Common myeloid progenitor, CD34-positive (primary cell): ENCODE results near the gene PTCD3.

ENCODE experiments used
- CTCF ChIA-PET: fragments of 350-600 bp; sonication (Branson Sonifier 250); formaldehyde crosslinking; loops from one replicate; lab custom pipeline; 2021; ENCODE audit warnings: antibody characterized with exemption; lab: Charles Lee
- POLR2A ChIA-PET: fragments of 350-600 bp; sonication (Branson Sonifier 250); formaldehyde crosslinking; loops from one replicate; lab custom pipeline; 2021; ENCODE audit warnings: antibody characterized with exemption; lab: Charles Lee
- DNase-seq, 3 donors: peaks; one replicate each; pipeline versions ENCODE4 v3.0.0 to v3.0.0-alpha.2; 2013
- H3K27ac ChIP-seq, 2 experiments: 1 replicate in 1 of 2; 2 replicates in 1 of 2; pipeline ENCODE4 v1.7.0; 2013; ENCODE audit warnings: inconsistent platforms in 2 of 2, low read length in 2 of 2, mild to moderate bottlenecking in 2 of 2, low read depth in 1 of 2, moderate library complexity in 1 of 2; ENCODE audit not compliant: severe bottlenecking in 2 of 2, insufficient read depth in 1 of 2, poor library complexity in 1 of 2
- H3K27me3 ChIP-seq, 5 experiments: replicated peaks in 2 of 5; 1 replicate in 3 of 5; 2 replicates in 2 of 5; pipeline versions ENCODE4 v1.6.1 to v1.7.0; 2013; ENCODE audit warnings: low read length in 4 of 5, mild to moderate bottlenecking in 2 of 5, moderate library complexity in 2 of 5, inconsistent platforms in 1 of 5; ENCODE audit not compliant: insufficient read depth in 5 of 5, control insufficient read depth in 4 of 5
- H3K36me3 ChIP-seq, 4 experiments: 1 replicate in 2 of 4; 2 replicates in 2 of 4; pipeline versions ENCODE4 v1.6.1 to v1.7.0; 2013; ENCODE audit warnings: low read length in 3 of 4, control low read depth in 1 of 4, mild to moderate bottlenecking in 1 of 4; ENCODE audit not compliant: control insufficient read depth in 4 of 4, insufficient read depth in 4 of 4
- H3K4me1 ChIP-seq, 4 experiments: 1 replicate in 3 of 4; 2 replicates in 1 of 4; pipeline versions ENCODE4 v1.6.1 to v1.7.1; 2013; ENCODE audit warnings: low read length in 3 of 4, mild to moderate bottlenecking in 3 of 4, control low read depth in 1 of 4, inconsistent platforms in 1 of 4, moderate library complexity in 1 of 4; ENCODE audit not compliant: control insufficient read depth in 4 of 4, insufficient read depth in 4 of 4; ENCODE audit errors: control extremely low read depth in 1 of 4
- H3K4me3 ChIP-seq, 7 experiments: 1 replicate in 4 of 7; 2 replicates in 3 of 7; pipeline versions ENCODE4 v1.5.1 to v1.7.0; 2013; ENCODE audit warnings: mild to moderate bottlenecking in 7 of 7, low read length in 6 of 7, moderate library complexity in 6 of 7, inconsistent platforms in 2 of 7, low read depth in 2 of 7, control low read depth in 1 of 7; ENCODE audit not compliant: insufficient read depth in 4 of 7, control insufficient read depth in 1 of 7; ENCODE audit errors: extremely low read depth in 1 of 7
- H3K9me3 ChIP-seq, 5 experiments: 1 replicate in 4 of 5; 2 replicates in 1 of 5; pipeline versions ENCODE4 v1.6.1 to v1.7.1; 2013; ENCODE audit warnings: low read length in 4 of 5, mild to moderate bottlenecking in 2 of 5, inconsistent platforms in 1 of 5, low read depth in 1 of 5, moderate library complexity in 1 of 5; ENCODE audit not compliant: control insufficient read depth in 4 of 5, insufficient read depth in 2 of 5; ENCODE audit errors: control extremely low read depth in 1 of 5
- WGBS: methylation state at CpG from one replicate; pipeline ENCODE4 v1.1.5; 2013; ENCODE audit not compliant: insufficient coverage; 5-methylcytosine and 5-hydroxymethylcytosine counted together

PTCD3 gene

GRCh38 chr2:86097913-86098312, 8.1 kb upstream of the PTCD3 start:
- ChIA-PET CTCF (interaction anchor here (3.9 kb wide), 1 partner anchor 9 kb away, joined by 12 read pairs; no protein-coding TSS in a partner anchor), POLR2A (interaction anchor here (1.1 kb wide), 1 partner anchor 209 kb away, joined by 3 read pairs; no protein-coding TSS in a partner anchor)
- Histone ChIP-seq H3K9me3 (no peaks in the 10 kb centered on the region), H3K27ac (peak overlapping the region in 1 of 2 experiments; percentile 35), H3K36me3 (peaks cover 9 to 69% (median 48%) of the 10 kb centered on the region in 4 experiments), H3K4me3 (no peak overlapping the region), H3K27me3 (no peaks in the 10 kb centered on the region), H3K4me1 (no peaks in the 10 kb centered on the region)
- WGBS: no CpG with 5 or more reads among the region's 1 CpG
- DNase-seq: no peak

GRCh38 chr2:86102157-86102556, 3.9 kb upstream of the PTCD3 start:
- CTCF ChIA-PET: no interaction called here
- no peaks in the 10 kb centered on the region for H3K9me3 ChIP-seq
- peaks cover 11 to 23% (median 19%) of the 10 kb centered on the region in 4 experiments for H3K4me1 ChIP-seq
- POLR2A ChIA-PET: no interaction called here
- H3K27ac ChIP-seq: no peak overlapping the region
- H3K27me3 ChIP-seq: no peaks in the 10 kb centered on the region
- no peak overlapping the region for H3K4me3 ChIP-seq
- DNase-seq: peak in 1 of 3 donors; percentile 14
- H3K36me3 ChIP-seq: peaks cover 9 to 49% (median 33%) of the 10 kb centered on the region in 4 experiments

- peak within 1 kb of the TSS; percentile 97 to 98 for H3K27ac ChIP-seq
- DNase-seq: peak; percentile 93 to 95 (median 95)
- 0% methylated on average over 14 of the region's 38 CpGs for WGBS
- H3K9me3 ChIP-seq: no peaks in the 10 kb centered on the region
- H3K4me3 ChIP-seq: peak within 1 kb of the TSS; percentile 78 to 100 (median 90)
- peaks cover 10 to 47% (median 20%) of the 10 kb centered on the region in 4 experiments for H3K36me3 ChIP-seq
- no peaks in the 10 kb centered on the region for H3K27me3 ChIP-seq
- ChIA-PET POLR2A (interaction anchor here (0.7 to 1.0 kb wide), 2 partner anchors 315 to 336 kb away, joined by 3 to 4 read pairs; partner anchors contain the start of gene KDM3A), CTCF (interaction anchor here (0.9 to 2.0 kb wide), 5 partner anchors 9 to 279 kb away, joined by 3 to 5 read pairs (median 4); no protein-coding TSS in a partner anchor)
- peaks cover 15 to 30% (median 25%) of the 10 kb centered on the region in 4 experiments for H3K4me1 ChIP-seq
These were observed 625 bp upstream of the PTCD3 start, which contains the start of gene POLR1A for GRCh38 chr2:86105252-86105968. POLR1A (minus strand) TSS chr2:86105886; CDS start chr2:86105776, 110 bp downstream.

- ChIA-PET CTCF (interaction anchor here (1.4 to 1.7 kb wide), 3 partner anchors 11 to 280 kb away, joined by 3 to 5 read pairs (median 5); no protein-coding TSS in a partner anchor), POLR2A (no interaction called here)
- Histone ChIP-seq H3K27me3 (no peaks in the 10 kb centered on the region), H3K4me3 (peak overlapping the region in 6 of 7 experiments; percentile 83 to 100 (median 93)), H3K27ac (peak overlapping the region; percentile 97 to 98), H3K36me3 (peaks cover 11 to 46% (median 26%) of the 10 kb centered on the region in 4 experiments), H3K4me1 (peaks cover 15 to 30% (median 25%) of the 10 kb centered on the region in 4 experiments), H3K9me3 (no peaks in the 10 kb centered on the region)
- peak in 1 of 3 donors; percentile 5 for DNase-seq
- 42% methylated on average over 3 of the region's 5 CpGs for WGBS
These were observed 996 bp downstream of the PTCD3 start for GRCh38 chr2:86107031-86107430.

GRCh38 chr2:86118130-86118529, 12.1 kb downstream of the PTCD3 start:
- Histone ChIP-seq H3K27me3 (no peaks in the 10 kb centered on the region), H3K36me3 (peaks cover 33 to 92% (median 77%) of the 10 kb centered on the region in 4 experiments), H3K4me1 (no peaks in the 10 kb centered on the region), H3K9me3 (no peaks in the 10 kb centered on the region), H3K27ac (no peak overlapping the region), H3K4me3 (no peak overlapping the region)
- no CpG with 5 or more reads among the region's 2 CpGs for WGBS
- ChIA-PET POLR2A (no interaction called here), CTCF (interaction anchor here (1.0 to 2.0 kb wide), 5 partner anchors 9 to 287 kb away, joined by 3 to 5 read pairs (median 4); partner anchors contain the start of gene PTCD3)
- no peak for DNase-seq

GRCh38 chr2:86123328-86123925, 17.4 kb downstream of the PTCD3 start:
- Histone ChIP-seq H3K36me3 (peaks cover 38 to 98% (median 75%) of the 10 kb centered on the region in 4 experiments), H3K27ac (no peak overlapping the region), H3K9me3 (no peaks in the 10 kb centered on the region), H3K4me3 (no peak overlapping the region), H3K27me3 (no peaks in the 10 kb centered on the region), H3K4me1 (no peaks in the 10 kb centered on the region)
- ChIA-PET CTCF (interaction anchor here (1.3 kb wide), 1 partner anchor 33 kb away, joined by 3 read pairs; no protein-coding TSS in a partner anchor), POLR2A (no interaction called here)
- 95% methylated on average over 3 of the region's 5 CpGs for WGBS
- DNase-seq: no peak
